ENCODE data around the gene PRM2. TPM values are rescaled to one million over a fixed set of nuclear protein-coding genes. Genes with fewer than 3 reads are reported as not detected.

PRM2 gene
- total and polyA plus RNA-seq, 7 experiments from 2014 or later, result not detected

GRCh38 chr16:11307639-11308492 is 31.6 kb upstream of the PRM2 start:
- intact Hi-C loops (cut with micrococcal nuclease), result no loop called here
- DNase-seq (no peak), ATAC-seq (no peak)
- POLR2A ChIA-PET, result interaction anchor here (1.1 to 1.8 kb wide), 2 partner anchors 9 to 11 kb away, joined by 4 to 6 read pairs; no protein-coding TSS in a partner anchor
- no peaks in the 10 kb centered on the region for H3K9me3 ChIP-seq (ENCODE audit: control insufficient read depth in 2 of 3, low read length in 3 of 3)
- Mint-ChIP-seq H3K27ac (peak overlapping the region in 2 of 9 donors; percentile 22 to 75), H3K9me3 (no peaks in the 10 kb centered on the region), H3K36me3 (peaks cover 0 to 6% (median 0%) of the 10 kb centered on the region in 5 donors), H3K27me3 (no peaks in the 10 kb centered on the region), H3K4me3 (no peak overlapping the region), H3K4me1 (peaks cover 1 to 45% (median 26%) of the 10 kb centered on the region in 7 donors)
- H3K36me3 ChIP-seq (ENCODE audit: control insufficient read depth in 2 of 3, insufficient read depth in 3 of 3, low read length in 3 of 3), result no peaks in the 10 kb centered on the region
- no peak overlapping the region for H3K27ac ChIP-seq (ENCODE audit: low read depth, low read length)
- no peaks in the 10 kb centered on the region for H3K27me3 ChIP-seq (ENCODE audit: control insufficient read depth in 2 of 2, insufficient read depth in 2 of 2, low read length in 2 of 2)
- CTCF ChIA-PET, result interaction anchor here (1.6 kb wide), 1 partner anchor 10 kb away, joined by 4 read pairs; no protein-coding TSS in a partner anchor
- H3K4me3 ChIP-seq (ENCODE audit: low read length), result no peak overlapping the region
- peaks cover 20 to 30% of the 10 kb centered on the region in 2 donors for H3K4me1 ChIP-seq (ENCODE audit: control insufficient read depth in 2 of 2, insufficient read depth in 2 of 2, low read length in 2 of 2)

- ATAC-seq, result peak; percentile 43
- Mint-ChIP-seq H3K36me3 (peaks cover 0 to 4% (median 0%) of the 10 kb centered on the region in 5 donors), H3K9me3 (no peaks in the 10 kb centered on the region), H3K4me1 (peaks cover 0 to 41% (median 21%) of the 10 kb centered on the region in 7 donors), H3K27ac (peak overlapping the region in 4 of 9 donors; percentile 2 to 88 (median 11)), H3K27me3 (no peaks in the 10 kb centered on the region), H3K4me3 (no peak overlapping the region)
- Histone ChIP-seq H3K27me3 (ENCODE audit: control insufficient read depth in 2 of 2, insufficient read depth in 2 of 2, low read length in 2 of 2) (no peaks in the 10 kb centered on the region), H3K9me3 (ENCODE audit: control insufficient read depth in 2 of 3, low read length in 3 of 3) (no peaks in the 10 kb centered on the region), H3K27ac (ENCODE audit: low read depth, low read length) (no peak overlapping the region), H3K36me3 (ENCODE audit: control insufficient read depth in 2 of 3, insufficient read depth in 3 of 3, low read length in 3 of 3) (no peaks in the 10 kb centered on the region), H3K4me1 (ENCODE audit: control insufficient read depth in 2 of 2, insufficient read depth in 2 of 2, low read length in 2 of 2) (peaks cover 13 to 22% of the 10 kb centered on the region in 2 donors), H3K4me3 (ENCODE audit: low read length) (no peak overlapping the region)
- POLR2A ChIA-PET, result no interaction called here
- DNase-seq, result no peak
- intact Hi-C loops (cut with micrococcal nuclease), result no loop called here
- CTCF ChIA-PET, result interaction anchor here (1.6 kb wide), 1 partner anchor 10 kb away, joined by 4 read pairs; no protein-coding TSS in a partner anchor
These were observed 30.8 kb upstream of the PRM2 start for GRCh38 chr16:11306997-11307638.

GRCh38 chr16:11306381-11306780 is 30.1 kb upstream of the PRM2 start:
- no peaks in the 10 kb centered on the region for H3K27me3 ChIP-seq (ENCODE audit: control insufficient read depth in 2 of 2, insufficient read depth in 2 of 2, low read length in 2 of 2)
- peaks cover 0 to 39% (median 15%) of the 10 kb centered on the region in 7 donors for H3K4me1 Mint-ChIP-seq
- no peak overlapping the region for H3K27ac ChIP-seq (ENCODE audit: low read depth, low read length)
- no peak for DNase-seq
- H3K4me1 ChIP-seq (ENCODE audit: control insufficient read depth in 2 of 2, insufficient read depth in 2 of 2, low read length in 2 of 2), result peaks cover 7 to 16% of the 10 kb centered on the region in 2 donors
- no peaks in the 10 kb centered on the region for H3K9me3 Mint-ChIP-seq
- POLR2A ChIA-PET, result no interaction called here
- no peak overlapping the region for H3K4me3 Mint-ChIP-seq
- H3K4me3 ChIP-seq (ENCODE audit: low read length), result no peak overlapping the region
- intact Hi-C loops (cut with micrococcal nuclease), result no loop called here
- no peaks in the 10 kb centered on the region for H3K9me3 ChIP-seq (ENCODE audit: control insufficient read depth in 2 of 3, low read length in 3 of 3)
- peaks cover 0 to 4% (median 0%) of the 10 kb centered on the region in 5 donors for H3K36me3 Mint-ChIP-seq
- no peak overlapping the region for H3K27ac Mint-ChIP-seq
- H3K27me3 Mint-ChIP-seq, result peaks cover 0 to 2% (median 0%) of the 10 kb centered on the region in 5 donors
- CTCF ChIA-PET, result no interaction called here
- ATAC-seq, result no peak
- no peaks in the 10 kb centered on the region for H3K36me3 ChIP-seq (ENCODE audit: control insufficient read depth in 2 of 3, insufficient read depth in 3 of 3, low read length in 3 of 3)

GRCh38 chr16:11303405-11304138 is 27.3 kb upstream of the PRM2 start:
- CTCF ChIA-PET, result interaction anchor here (0.6 kb wide), 1 partner anchor 85 kb away, joined by 3 read pairs; no protein-coding TSS in a partner anchor
- Histone ChIP-seq H3K27me3 (ENCODE audit: control insufficient read depth in 2 of 2, insufficient read depth in 2 of 2, low read length in 2 of 2) (no peaks in the 10 kb centered on the region), H3K27ac (ENCODE audit: low read depth, low read length) (no peak overlapping the region), H3K4me3 (ENCODE audit: low read length) (no peak overlapping the region), H3K36me3 (ENCODE audit: control insufficient read depth in 2 of 3, insufficient read depth in 3 of 3, low read length in 3 of 3) (no peaks in the 10 kb centered on the region), H3K9me3 (ENCODE audit: control insufficient read depth in 2 of 3, low read length in 3 of 3) (no peaks in the 10 kb centered on the region), H3K4me1 (ENCODE audit: control insufficient read depth in 2 of 2, insufficient read depth in 2 of 2, low read length in 2 of 2) (no peaks in the 10 kb centered on the region)
- H3K9me3 Mint-ChIP-seq, result no peaks in the 10 kb centered on the region
- POLR2A ChIA-PET, result no interaction called here
- H3K4me3 Mint-ChIP-seq, result no peak overlapping the region
- ATAC-seq (no peak), DNase-seq (no peak)
- peaks cover 5 to 25% (median 9%) of the 10 kb centered on the region in 7 donors for H3K4me1 Mint-ChIP-seq
- H3K36me3 Mint-ChIP-seq, result peaks cover 0 to 4% (median 0%) of the 10 kb centered on the region in 5 donors
- peaks cover 0 to 5% (median 0%) of the 10 kb centered on the region in 5 donors for H3K27me3 Mint-ChIP-seq
- H3K27ac Mint-ChIP-seq, result peak overlapping the region in 1 of 9 donors; percentile 27
- intact Hi-C loops (cut with micrococcal nuclease), result no loop called here

- H3K4me3 ChIP-seq (ENCODE audit: low read length), result no peak overlapping the region
- H3K9me3 ChIP-seq (ENCODE audit: control insufficient read depth in 2 of 3, low read length in 3 of 3), result no peaks in the 10 kb centered on the region
- Mint-ChIP-seq H3K27me3 (peaks cover 0 to 7% (median 0%) of the 10 kb centered on the region in 5 donors), H3K36me3 (peaks cover 0 to 4% (median 0%) of the 10 kb centered on the region in 5 donors), H3K4me1 (peaks cover 8 to 26% (median 13%) of the 10 kb centered on the region in 7 donors), H3K9me3 (no peaks in the 10 kb centered on the region), H3K27ac (peak overlapping the region in 1 of 9 donors; percentile 27), H3K4me3 (no peak overlapping the region)
- H3K27me3 ChIP-seq (ENCODE audit: control insufficient read depth in 2 of 2, insufficient read depth in 2 of 2, low read length in 2 of 2), result no peaks in the 10 kb centered on the region
- DNase-seq (no peak), ATAC-seq (no peak)
- intact Hi-C loops (cut with micrococcal nuclease), result no loop called here
- no peaks in the 10 kb centered on the region for H3K36me3 ChIP-seq (ENCODE audit: control insufficient read depth in 2 of 3, insufficient read depth in 3 of 3, low read length in 3 of 3)
- no peaks in the 10 kb centered on the region for H3K4me1 ChIP-seq (ENCODE audit: control insufficient read depth in 2 of 2, insufficient read depth in 2 of 2, low read length in 2 of 2)
- ChIA-PET CTCF (no interaction called here), POLR2A (no interaction called here)
- no peak overlapping the region for H3K27ac ChIP-seq (ENCODE audit: low read depth, low read length)
These were observed 26.7 kb upstream of the PRM2 start for GRCh38 chr16:11302977-11303376.

GRCh38 chr16:11301645-11302501 is 25.6 kb upstream of the PRM2 start:
- intact Hi-C loops (cut with micrococcal nuclease), result no loop called here
- ChIA-PET POLR2A (no interaction called here), CTCF (no interaction called here)
- H3K36me3 ChIP-seq (ENCODE audit: control insufficient read depth in 2 of 3, insufficient read depth in 3 of 3, low read length in 3 of 3), result no peaks in the 10 kb centered on the region
- Mint-ChIP-seq H3K4me1 (peaks cover 10 to 31% (median 22%) of the 10 kb centered on the region in 7 donors), H3K9me3 (no peaks in the 10 kb centered on the region), H3K27ac (no peak overlapping the region), H3K36me3 (peaks cover 0 to 1% (median 0%) of the 10 kb centered on the region in 5 donors), H3K27me3 (peaks cover 0 to 7% (median 0%) of the 10 kb centered on the region in 5 donors), H3K4me3 (no peak overlapping the region)
- H3K27me3 ChIP-seq (ENCODE audit: control insufficient read depth in 2 of 2, insufficient read depth in 2 of 2, low read length in 2 of 2), result no peaks in the 10 kb centered on the region
- no peak for DNase-seq
- H3K4me3 ChIP-seq (ENCODE audit: low read length), result no peak overlapping the region
- H3K4me1 ChIP-seq (ENCODE audit: control insufficient read depth in 2 of 2, insufficient read depth in 2 of 2, low read length in 2 of 2), result peaks cover 7% of the 10 kb centered on the region in 2 donors
- no peak for ATAC-seq
- H3K9me3 ChIP-seq (ENCODE audit: control insufficient read depth in 2 of 3, low read length in 3 of 3), result no peaks in the 10 kb centered on the region
- no peak overlapping the region for H3K27ac ChIP-seq (ENCODE audit: low read depth, low read length)

Data from naive thymus-derived CD4-positive, alpha-beta T cell (primary cell).